ENCODE results near the gene CTXN3. TPM values are rescaled to one million over a fixed set of nuclear protein-coding genes. Genes with fewer than 3 reads are reported as not detected.

Gene CTXN3
- total and polyA plus RNA-seq, 7 donors, result 0.06 to 0.69 (median 0.51) TPM; not detected in 3

DNA sequence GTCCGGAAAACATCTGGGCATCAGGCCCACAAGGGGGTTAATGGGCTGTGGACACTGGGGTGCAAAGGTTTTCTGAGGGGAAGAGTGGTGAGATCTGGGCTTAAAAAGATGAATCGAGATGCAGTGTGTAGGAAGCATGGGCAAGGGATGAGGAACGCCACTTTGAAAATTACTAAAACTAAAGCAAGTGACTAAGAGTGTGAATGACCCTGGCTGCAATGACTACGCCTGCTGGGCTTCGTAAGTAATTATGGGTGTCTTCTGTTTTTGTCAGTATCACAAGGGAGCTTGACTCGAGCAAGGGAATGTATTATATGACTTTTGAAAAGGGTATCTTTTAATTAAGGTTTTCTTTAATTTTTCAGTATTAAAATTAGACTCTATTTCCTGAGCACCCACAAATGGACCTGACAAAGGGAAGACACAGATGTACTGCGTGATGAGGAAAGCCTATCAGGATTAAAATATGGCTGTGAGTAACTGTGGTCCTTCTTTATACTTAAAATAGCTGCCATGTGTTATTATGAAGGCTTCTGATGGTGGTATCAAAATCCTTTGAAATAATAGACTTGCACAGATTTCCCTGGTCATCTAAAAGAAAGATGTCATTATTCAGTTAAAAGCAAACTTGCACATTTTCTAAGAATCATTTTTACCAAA lies 4.2 kb downstream of the CTXN3 start:
- H3K9me3 ChIP-seq, result no peaks in the 10 kb centered on the region
- intact Hi-C loops (cut with DNase I), result loop anchor here in 1 of 2 donors (5.0 kb wide), 1 partner anchor 66 kb away; no protein-coding TSS in a partner anchor

DNA sequence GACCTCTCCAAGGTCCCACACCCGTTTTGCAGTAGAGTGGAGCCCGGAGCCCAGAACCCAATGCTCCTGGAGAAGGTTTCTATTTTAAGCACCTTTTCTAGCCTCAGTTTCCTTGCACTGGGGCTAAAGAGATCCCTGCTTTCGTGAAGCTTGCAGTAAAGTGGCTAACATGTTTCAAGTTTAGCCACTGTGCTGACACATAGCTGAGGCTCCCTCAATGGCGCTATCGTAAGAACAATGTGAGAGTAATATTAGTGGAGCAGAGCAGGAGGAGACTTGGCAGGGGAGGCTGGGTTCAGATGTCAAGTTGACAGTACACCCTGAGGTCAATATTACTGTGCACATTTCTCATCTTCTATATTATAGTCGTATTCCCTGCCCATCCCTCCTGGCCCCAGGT lies 7.9 kb downstream of the CTXN3 start:
- no peak for DNase-seq
- 24 to 38% (median 28%) methylated on average over 6 of the region's 6 CpGs for WGBS, 3 donors

More for the DNA sequence above, 4.2 kb downstream of the CTXN3 start:
- H3K4me3 ChIP-seq, result no peak overlapping the region
- no peaks in the 10 kb centered on the region for H3K36me3 ChIP-seq (ENCODE audit: insufficient read depth in 1 of 2, low read depth in 1 of 2)
- H3K27ac ChIP-seq, result no peak overlapping the region
- 84 to 94% (median 85%) methylated on average over 7 of the region's 7 CpGs for WGBS, 3 donors
- DNase-seq (no peak), ATAC-seq (peak in 2 of 4 donors; percentile 45 to 58)
- TF ChIP-seq, protein P1, sequence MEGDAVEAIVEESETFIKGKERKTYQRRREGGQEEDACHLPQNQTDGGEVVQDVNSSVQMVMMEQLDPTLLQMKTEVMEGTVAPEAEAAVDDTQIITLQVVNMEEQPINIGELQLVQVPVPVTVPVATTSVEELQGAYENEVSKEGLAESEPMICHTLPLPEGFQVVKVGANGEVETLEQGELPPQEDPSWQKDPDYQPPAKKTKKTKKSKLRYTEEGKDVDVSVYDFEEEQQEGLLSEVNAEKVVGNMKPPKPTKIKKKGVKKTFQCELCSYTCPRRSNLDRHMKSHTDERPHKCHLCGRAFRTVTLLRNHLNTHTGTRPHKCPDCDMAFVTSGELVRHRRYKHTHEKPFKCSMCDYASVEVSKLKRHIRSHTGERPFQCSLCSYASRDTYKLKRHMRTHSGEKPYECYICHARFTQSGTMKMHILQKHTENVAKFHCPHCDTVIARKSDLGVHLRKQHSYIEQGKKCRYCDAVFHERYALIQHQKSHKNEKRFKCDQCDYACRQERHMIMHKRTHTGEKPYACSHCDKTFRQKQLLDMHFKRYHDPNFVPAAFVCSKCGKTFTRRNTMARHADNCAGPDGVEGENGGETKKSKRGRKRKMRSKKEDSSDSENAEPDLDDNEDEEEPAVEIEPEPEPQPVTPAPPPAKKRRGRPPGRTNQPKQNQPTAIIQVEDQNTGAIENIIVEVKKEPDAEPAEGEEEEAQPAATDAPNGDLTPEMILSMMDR (IDR thresholded peaks at IDR 0.05), result no peak
- H3K27me3 ChIP-seq (ENCODE audit: insufficient read depth in 3 of 3, low read length in 2 of 3), result no peaks in the 10 kb centered on the region
- peaks cover 18% of the 10 kb centered on the region for H3K4me1 ChIP-seq

DNA sequence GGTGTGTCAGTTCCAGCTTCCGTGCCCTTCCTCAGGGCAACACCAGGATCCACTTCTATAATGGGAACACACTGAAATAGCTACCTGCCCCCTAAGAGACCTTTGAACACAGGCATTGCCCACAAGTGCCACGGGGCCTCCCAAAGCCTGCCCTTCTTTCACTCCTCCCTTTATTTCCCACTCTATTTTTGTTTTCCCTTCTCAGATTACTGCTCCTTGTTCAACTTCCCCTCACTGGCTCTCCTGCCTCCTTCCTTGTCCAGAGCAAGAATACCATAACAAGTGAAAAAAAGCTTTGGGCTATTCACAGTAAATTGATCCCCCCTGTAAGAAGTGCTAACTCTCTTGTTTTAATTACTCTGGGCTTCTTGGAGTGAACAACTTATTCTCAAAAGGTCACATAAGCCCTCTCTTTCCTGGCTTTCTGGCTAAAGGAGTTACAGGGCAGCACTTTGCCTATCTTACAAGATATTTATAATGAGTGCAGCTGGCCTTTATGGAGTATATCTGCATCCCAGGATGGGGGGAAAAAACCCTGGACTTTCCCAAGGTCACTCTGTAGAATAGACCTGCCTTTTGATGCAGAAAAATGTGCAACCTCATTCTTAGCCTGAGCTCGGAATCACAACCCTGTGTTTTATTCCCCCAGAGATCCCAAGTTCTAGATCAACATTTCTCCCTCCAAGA lies 11.3 kb downstream of the CTXN3 start:
- no peak for DNase-seq

More for the DNA sequence above, 7.9 kb downstream of the CTXN3 start:
- no peaks in the 10 kb centered on the region for H3K36me3 ChIP-seq (ENCODE audit: insufficient read depth in 1 of 2, low read depth in 1 of 2)
- H3K9me3 ChIP-seq, result no peaks in the 10 kb centered on the region
- no peak overlapping the region for H3K27ac ChIP-seq
- no peaks in the 10 kb centered on the region for H3K27me3 ChIP-seq (ENCODE audit: insufficient read depth in 3 of 3, low read length in 2 of 3)
- H3K4me1 ChIP-seq, result peaks cover 28% of the 10 kb centered on the region
- H3K4me3 ChIP-seq, result peak overlapping the region; percentile 1
- ATAC-seq, result peak; percentile 40 to 81 (median 68)
- TF ChIP-seq, protein P1 (IDR thresholded peaks at IDR 0.05), result no peak
- intact Hi-C loops (cut with DNase I), result no loop called here

DNA sequence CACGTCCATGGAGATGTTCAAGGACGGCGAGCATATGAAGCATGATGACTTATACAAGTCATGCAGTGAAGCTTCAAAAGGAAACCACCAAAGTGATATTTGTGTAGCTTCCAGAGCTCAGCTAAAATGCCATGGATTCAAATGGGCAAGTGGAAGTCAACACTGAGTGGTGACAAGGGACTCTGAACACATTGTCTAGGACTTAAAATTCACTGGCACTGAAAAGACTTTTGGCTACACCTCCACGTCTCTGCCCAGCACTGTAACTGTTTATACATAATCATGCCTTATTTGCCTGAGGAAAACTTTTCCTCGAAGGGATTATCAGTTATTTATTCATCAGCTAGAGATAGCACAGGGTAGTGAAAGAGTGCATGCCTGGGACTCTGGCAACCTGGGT lies 15.2 kb downstream of the CTXN3 start:
- ATAC-seq (peak in 1 of 4 donors; percentile 29), DNase-seq (no peak)
- no peak overlapping the region for H3K4me3 ChIP-seq
- peak overlapping the region; percentile 83 for H3K27ac ChIP-seq
- no peaks in the 10 kb centered on the region for H3K36me3 ChIP-seq (ENCODE audit: insufficient read depth in 1 of 2, low read depth in 1 of 2)
- TF ChIP-seq, protein P1 (IDR thresholded peaks at IDR 0.05), result no peak
- WGBS, 3 donors, result 31 to 47% (median 44%) methylated on average over 5 of the region's 5 CpGs
- H3K4me1 ChIP-seq, result peaks cover 31% of the 10 kb centered on the region
- intact Hi-C loops (cut with DNase I), result loop anchor here in 1 of 2 donors (5.0 to 10.0 kb wide), 2 partner anchors 33 to 531 kb away; no protein-coding TSS in a partner anchor
- no peaks in the 10 kb centered on the region for H3K9me3 ChIP-seq
- H3K27me3 ChIP-seq (ENCODE audit: insufficient read depth in 3 of 3, low read length in 2 of 3), result no peaks in the 10 kb centered on the region

More for the DNA sequence above, 11.3 kb downstream of the CTXN3 start:
- intact Hi-C loops (cut with DNase I), result loop anchor here in 1 of 2 donors (5.0 to 10.0 kb wide), 2 partner anchors 37 to 535 kb away; no protein-coding TSS in a partner anchor
- WGBS, 3 donors, result 14 to 30% (median 20%) methylated on average over 3 of the region's 3 CpGs
- H3K4me3 ChIP-seq, result no peak overlapping the region
- H3K36me3 ChIP-seq (ENCODE audit: insufficient read depth in 1 of 2, low read depth in 1 of 2), result no peaks in the 10 kb centered on the region
- no peaks in the 10 kb centered on the region for H3K27me3 ChIP-seq (ENCODE audit: insufficient read depth in 3 of 3, low read length in 2 of 3)
- no peaks in the 10 kb centered on the region for H3K9me3 ChIP-seq
- peak; percentile 72 to 89 (median 89) for ATAC-seq
- H3K4me1 ChIP-seq, result peaks cover 28% of the 10 kb centered on the region
- TF ChIP-seq, protein P1 (IDR thresholded peaks at IDR 0.05), result no peak
- H3K27ac ChIP-seq, result peak overlapping the region; percentile 83

All from psoas muscle (tissue), 8 donors.